PFSK-1 (cell line): ENCODE data around the gene PHYHIPL.

Source experiments
- FOXP2 ChIP-seq: optimal IDR thresholded peaks from 2 replicates; pipeline ENCODE3; 2011; ENCODE audit warnings: borderline replicate concordance, control low read depth, inconsistent platforms; ENCODE audit not compliant: insufficient read depth; ENCODE audit errors: extremely low read length, extremely low read depth
- POLR2AphosphoS5 ChIP-seq: IDR thresholded peaks from 2 replicates; pipeline ENCODE4 v1.6.1; 2012; ENCODE audit warnings: low read depth, mild to moderate bottlenecking, control low read depth, low read length, moderate library complexity
- REST ChIP-seq, 2 experiments: IDR thresholded peaks; 2 replicates each; pipeline versions ENCODE4 v1.6.1 to v1.8.0; 2011 to 2012; ENCODE audit warnings: low read depth in 2 of 2, low read length in 2 of 2, control low read depth in 1 of 2, inconsistent platforms in 1 of 2, mild to moderate bottlenecking in 1 of 2, moderate library complexity in 1 of 2; ENCODE audit not compliant: insufficient read depth in 1 of 2
- SIN3A ChIP-seq: IDR thresholded peaks from 2 replicates; pipeline ENCODE4 v1.6.1; 2012; ENCODE audit warnings: mild to moderate bottlenecking, low read length, moderate library complexity, borderline replicate concordance; ENCODE audit not compliant: insufficient read depth
- TAF1 ChIP-seq: IDR thresholded peaks from 2 replicates; pipeline ENCODE4 v1.6.1; 2012; ENCODE audit warnings: low read length, control low read depth, borderline replicate concordance; ENCODE audit not compliant: insufficient read depth

PHYHIPL gene

GRCh38 chr10:59258890-59259289, 82.4 kb downstream of the PHYHIPL start:
- TF ChIP-seq TAF1 = no peak
- TF ChIP-seq FOXP2 = no peak
- no peak for TF ChIP-seq POLR2AphosphoS5
- TF ChIP-seq REST (IDR thresholded peaks at IDR 0.05; ENCODE audit: insufficient read depth in 1 of 2, low read depth in 2 of 2, low read length in 2 of 2) = no peak
- no peak for TF ChIP-seq SIN3A

- peak; percentile 84 to 91 for TF ChIP-seq REST (IDR thresholded peaks at IDR 0.05; ENCODE audit: insufficient read depth in 1 of 2, low read depth in 2 of 2, low read length in 2 of 2)
- TF ChIP-seq TAF1 = no peak
These were observed 88.7 kb downstream of the PHYHIPL start for GRCh38 chr10:59265141-59265540.

- TF ChIP-seq POLR2AphosphoS5 (no peak), FOXP2 (no peak), REST (IDR thresholded peaks at IDR 0.05; ENCODE audit: insufficient read depth in 1 of 2, low read depth in 2 of 2, low read length in 2 of 2) (no peak), SIN3A (no peak), TAF1 (no peak)
These were observed 89.9 kb downstream of the PHYHIPL start for GRCh38 chr10:59266321-59266720.

GRCh38 chr10:59268460-59268859, 92.0 kb downstream of the PHYHIPL start:
- TF ChIP-seq TAF1 = no peak

GRCh38 chr10:59269651-59270050, 93.2 kb downstream of the PHYHIPL start:
- TF ChIP-seq TAF1 (no peak), FOXP2 (no peak), POLR2AphosphoS5 (no peak), SIN3A (no peak), REST (IDR thresholded peaks at IDR 0.05; ENCODE audit: insufficient read depth in 1 of 2, low read depth in 2 of 2, low read length in 2 of 2) (no peak)
